ENCODE data around the gene BMPER.

The BMPER gene

DNA sequence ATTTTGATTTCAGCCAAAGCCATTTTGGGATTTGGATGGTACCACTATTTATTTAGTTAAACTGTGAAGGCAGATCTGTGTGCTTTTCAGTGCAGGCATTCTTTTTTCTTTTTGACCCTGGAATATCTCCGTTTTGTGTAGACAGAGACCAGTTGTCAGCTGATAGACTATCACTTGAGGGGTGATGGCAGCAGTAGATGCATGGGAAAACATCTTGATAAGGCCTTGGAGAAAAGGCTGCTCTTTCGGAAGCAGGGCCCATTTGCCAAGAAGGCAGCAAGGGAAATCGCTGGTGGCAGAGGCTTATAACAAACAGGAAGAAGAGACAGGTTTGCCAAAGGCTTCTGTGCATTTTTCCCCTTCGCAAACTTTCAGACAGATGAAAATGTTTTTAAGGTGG lies 2.6 kb upstream of the BMPER start:
- DNase-seq (ENCODE audit: low spot score) = no peak
- TF ChIP-seq, protein P1, sequence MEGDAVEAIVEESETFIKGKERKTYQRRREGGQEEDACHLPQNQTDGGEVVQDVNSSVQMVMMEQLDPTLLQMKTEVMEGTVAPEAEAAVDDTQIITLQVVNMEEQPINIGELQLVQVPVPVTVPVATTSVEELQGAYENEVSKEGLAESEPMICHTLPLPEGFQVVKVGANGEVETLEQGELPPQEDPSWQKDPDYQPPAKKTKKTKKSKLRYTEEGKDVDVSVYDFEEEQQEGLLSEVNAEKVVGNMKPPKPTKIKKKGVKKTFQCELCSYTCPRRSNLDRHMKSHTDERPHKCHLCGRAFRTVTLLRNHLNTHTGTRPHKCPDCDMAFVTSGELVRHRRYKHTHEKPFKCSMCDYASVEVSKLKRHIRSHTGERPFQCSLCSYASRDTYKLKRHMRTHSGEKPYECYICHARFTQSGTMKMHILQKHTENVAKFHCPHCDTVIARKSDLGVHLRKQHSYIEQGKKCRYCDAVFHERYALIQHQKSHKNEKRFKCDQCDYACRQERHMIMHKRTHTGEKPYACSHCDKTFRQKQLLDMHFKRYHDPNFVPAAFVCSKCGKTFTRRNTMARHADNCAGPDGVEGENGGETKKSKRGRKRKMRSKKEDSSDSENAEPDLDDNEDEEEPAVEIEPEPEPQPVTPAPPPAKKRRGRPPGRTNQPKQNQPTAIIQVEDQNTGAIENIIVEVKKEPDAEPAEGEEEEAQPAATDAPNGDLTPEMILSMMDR (IDR thresholded peaks at IDR 0.05; ENCODE audit: extremely low read depth, missing control alignments) = no peak

DNA sequence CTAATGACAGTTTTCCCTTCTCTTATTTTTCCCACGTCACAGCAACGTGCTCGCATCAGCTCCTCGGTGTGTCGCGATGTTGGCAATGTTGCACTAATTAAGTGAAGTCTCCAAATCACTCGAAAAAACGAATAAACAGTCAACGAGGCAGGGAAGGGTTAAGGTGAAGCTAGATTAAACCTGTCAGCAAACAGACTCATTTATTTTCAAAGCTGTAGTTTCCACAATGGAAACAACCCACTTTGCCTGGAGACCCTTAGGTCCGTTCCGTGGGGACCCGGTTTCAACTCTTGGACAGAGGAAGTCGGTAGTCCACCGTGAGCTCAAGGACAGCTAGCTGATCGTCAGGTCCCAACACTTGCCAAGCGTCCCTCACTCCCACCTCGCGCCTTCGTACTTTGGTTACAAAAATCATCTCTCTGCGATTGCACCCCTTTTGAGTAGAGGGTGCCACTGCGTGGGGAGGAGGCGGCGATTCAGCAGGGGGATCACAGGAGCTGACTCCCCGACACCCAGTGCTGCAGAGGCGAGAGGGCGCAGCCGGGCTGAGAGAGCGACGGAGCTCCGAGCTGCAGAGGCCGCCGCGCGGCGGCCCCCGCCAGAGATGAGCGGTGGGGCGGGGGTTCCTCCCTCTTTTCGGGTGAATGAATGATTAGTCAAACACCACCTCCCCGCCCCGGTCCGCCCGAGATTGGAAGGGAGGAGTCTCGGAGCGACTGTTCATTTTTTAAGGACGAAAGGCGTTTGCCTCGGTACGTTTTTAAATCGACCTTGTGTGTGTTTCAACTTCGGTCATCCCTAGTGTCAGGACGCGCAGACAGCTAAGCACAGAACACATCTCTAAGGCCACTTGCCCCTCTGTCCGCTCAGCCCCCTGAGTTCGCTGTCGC lies 1.3 kb upstream of the BMPER start:
- TF ChIP-seq, protein P1 (IDR thresholded peaks at IDR 0.05; ENCODE audit: extremely low read depth, missing control alignments) = no peak
- DNase-seq (ENCODE audit: low spot score) = peak; percentile 24

DNA sequence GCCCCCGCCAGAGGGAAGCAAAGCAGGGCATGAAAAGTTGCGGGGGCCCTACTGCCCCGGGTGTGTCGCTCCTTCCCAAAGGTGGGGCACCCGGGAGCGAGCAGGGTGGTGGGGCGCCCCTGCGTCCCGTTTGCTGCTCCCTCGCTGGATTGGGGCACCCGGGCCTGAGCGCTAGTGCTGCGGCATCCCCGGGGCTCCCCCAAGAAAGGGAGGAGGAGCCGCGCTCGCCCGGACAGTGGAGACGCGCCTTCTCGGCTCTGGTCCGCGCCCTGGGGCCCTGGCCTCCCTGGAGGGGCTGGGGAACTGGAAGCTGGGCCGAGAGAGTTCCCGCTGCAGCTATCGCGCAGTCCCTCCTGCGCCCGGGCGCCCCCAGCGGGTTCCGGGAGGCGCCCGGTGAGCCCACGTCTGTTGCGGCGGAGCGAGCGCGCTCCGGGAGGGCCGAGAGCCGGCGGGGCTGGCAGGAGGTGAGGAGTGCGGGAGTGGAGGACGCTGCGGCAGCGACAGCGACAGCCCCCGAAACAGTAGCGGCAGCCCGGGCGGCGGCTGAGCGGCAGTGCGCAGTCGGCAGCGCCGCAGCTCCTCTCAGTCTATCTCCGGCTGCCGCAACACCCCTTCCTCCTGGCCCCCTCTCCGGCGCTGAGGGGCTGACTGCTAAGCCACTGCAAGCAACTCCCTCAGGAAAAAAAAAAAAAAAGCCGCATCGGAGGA lies 504 bp upstream of the BMPER start:
- peak; percentile 46 for DNase-seq (ENCODE audit: low spot score)
- TF ChIP-seq, protein P1 (IDR thresholded peaks at IDR 0.05; ENCODE audit: extremely low read depth, missing control alignments) = no peak

DNA sequence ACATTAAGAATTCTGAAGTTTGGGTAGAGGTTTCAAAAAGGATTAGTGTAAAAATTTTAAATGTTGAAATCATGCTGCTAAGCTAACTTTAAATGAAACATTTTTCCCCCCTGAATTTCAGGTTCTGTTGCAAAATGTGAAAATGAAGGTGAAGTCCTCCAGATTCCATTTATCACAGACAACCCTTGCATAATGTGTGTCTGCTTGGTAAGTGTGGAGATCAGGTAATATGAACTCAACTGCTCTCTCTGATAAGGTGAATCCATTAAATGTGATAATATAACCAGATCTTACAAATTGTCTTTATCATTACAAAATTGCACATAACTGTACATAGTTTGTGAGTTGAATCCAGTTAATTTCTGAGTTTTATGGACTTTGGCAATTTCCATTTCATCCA lies 1.4 kb downstream of the BMPER start:
- DNase-seq (ENCODE audit: low spot score) = no peak
- TF ChIP-seq, protein P1 (IDR thresholded peaks at IDR 0.05; ENCODE audit: extremely low read depth, missing control alignments) = no peak

DNA sequence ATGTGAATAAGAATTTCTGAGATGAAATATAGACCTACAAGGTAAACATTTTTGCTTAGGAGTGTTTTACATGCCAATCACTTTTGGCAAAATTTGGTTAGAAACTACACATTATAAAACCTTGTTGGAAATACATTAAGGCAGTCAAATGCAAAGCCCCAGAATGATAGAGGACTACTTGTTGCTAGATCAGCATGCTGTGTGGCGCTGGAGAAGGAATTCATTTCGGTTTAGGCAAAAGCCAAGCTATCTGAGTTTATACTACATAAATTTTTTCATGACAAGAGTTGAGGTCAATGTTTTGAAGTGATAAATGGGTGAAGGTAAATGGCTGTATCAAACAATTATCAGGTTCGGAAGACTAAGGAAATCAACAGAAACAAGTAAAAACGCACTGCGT lies 2.3 kb downstream of the BMPER start:
- TF ChIP-seq, protein P1 (IDR thresholded peaks at IDR 0.05; ENCODE audit: extremely low read depth, missing control alignments) = no peak
- DNase-seq (ENCODE audit: low spot score) = no peak

DNA sequence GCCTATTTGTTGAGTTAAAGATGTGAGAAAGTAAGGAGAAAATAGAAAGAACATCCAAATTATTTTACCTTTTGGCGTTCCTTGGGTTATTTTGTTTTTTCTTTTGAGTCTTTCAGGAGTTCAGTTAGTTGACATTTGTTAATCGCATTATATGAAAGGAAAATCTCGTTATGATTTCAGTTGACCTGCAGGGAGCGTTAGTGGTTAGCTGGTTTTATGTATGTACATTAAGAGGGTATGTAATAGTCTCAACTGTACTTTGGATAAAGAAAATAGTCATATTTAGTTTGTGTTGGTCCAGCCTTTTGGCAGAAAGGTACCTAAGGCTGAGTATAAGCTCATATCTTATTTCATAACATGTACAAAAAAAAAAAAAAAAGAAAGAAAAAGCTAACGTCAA lies 4.0 kb downstream of the BMPER start:
- no peak for DNase-seq (ENCODE audit: low spot score)
- TF ChIP-seq, protein P1 (IDR thresholded peaks at IDR 0.05; ENCODE audit: extremely low read depth, missing control alignments) = no peak

DNA sequence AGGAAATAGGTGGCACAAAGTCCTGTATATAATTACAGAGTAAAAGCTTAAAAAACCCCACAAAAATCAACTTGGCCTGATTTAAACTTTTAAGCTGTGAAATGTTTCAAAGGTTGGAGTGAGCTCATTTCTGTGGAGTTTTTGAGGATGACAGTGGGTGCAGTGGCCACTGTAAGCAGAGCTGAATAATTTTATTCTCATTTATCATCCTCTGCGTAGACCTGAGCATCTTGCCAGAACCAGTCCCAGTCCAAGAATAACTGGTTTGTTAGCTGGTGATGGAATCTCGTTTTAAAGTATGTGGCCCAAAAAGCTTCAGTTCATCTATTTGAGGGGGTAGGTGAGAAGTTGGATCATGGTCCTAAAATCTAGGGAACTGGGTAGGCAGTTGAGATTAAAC lies 4.4 kb downstream of the BMPER start:
- TF ChIP-seq, protein P1 (IDR thresholded peaks at IDR 0.05; ENCODE audit: extremely low read depth, missing control alignments) = no peak
- no peak for DNase-seq (ENCODE audit: low spot score)

Data from GM20000 (cell line).